ENCODE data around the gene JAK3.

DNA sequence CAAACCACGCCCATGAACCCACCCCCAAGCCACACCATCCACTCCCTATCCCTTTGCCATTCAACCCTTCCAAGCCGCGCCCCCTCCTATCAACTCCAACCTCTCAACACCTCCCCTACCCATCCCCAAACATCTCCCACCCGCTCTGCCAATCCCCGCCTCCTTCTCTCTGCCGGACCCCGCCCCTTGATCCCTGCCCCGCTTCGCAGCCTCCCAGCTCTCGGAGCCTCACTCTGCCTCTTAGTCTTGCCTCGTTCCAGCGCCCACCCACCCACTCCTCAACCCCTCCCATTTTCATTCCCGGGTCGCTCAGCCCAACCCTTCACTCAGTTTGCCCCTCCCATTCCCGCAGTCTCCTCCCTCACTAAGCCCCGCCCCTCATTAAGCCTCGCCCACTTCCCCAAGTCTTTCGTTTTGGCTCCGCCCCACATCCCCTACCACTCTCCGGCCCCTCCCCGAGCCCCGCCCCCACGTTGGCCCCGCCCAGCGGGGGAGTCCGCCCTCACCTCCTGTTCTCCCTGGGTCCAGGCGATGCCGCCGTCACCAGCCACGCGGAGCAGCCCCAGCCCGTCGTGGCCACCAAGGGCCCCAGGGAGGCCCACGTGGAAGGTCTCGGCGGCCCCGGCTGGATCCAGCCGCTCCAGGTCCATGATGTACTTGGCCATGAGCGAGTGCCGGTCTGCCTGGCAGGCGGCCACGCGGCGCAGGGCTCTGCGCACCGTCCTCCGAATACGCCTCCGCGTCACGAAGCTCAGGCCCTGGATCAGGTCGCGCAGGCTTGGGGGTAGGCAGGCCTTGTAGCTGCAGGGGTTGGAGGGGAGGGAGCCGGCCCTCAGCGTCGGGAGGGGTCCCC, 5.7 kb downstream of the JAK3 start:
- TF ChIP-seq, protein P1, sequence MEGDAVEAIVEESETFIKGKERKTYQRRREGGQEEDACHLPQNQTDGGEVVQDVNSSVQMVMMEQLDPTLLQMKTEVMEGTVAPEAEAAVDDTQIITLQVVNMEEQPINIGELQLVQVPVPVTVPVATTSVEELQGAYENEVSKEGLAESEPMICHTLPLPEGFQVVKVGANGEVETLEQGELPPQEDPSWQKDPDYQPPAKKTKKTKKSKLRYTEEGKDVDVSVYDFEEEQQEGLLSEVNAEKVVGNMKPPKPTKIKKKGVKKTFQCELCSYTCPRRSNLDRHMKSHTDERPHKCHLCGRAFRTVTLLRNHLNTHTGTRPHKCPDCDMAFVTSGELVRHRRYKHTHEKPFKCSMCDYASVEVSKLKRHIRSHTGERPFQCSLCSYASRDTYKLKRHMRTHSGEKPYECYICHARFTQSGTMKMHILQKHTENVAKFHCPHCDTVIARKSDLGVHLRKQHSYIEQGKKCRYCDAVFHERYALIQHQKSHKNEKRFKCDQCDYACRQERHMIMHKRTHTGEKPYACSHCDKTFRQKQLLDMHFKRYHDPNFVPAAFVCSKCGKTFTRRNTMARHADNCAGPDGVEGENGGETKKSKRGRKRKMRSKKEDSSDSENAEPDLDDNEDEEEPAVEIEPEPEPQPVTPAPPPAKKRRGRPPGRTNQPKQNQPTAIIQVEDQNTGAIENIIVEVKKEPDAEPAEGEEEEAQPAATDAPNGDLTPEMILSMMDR (IDR thresholded peaks at IDR 0.05) = no peak
- TF ChIP-seq POLR2A (IDR thresholded peaks at IDR 0.05) = no peak

Measured in body of pancreas (tissue), 4 donors.